ENCODE data around the gene BAIAP3. TPM values are rescaled to one million over a fixed set of nuclear protein-coding genes. Genes with fewer than 3 reads are reported as not detected.

BAIAP3 gene
- polyA plus RNA-seq, 6 donors from 2014 or later: 0.20 to 1.3 (median 0.67) TPM; not detected in 1

GRCh38 chr16:1381612-1382406 lies 48.4 kb downstream of the BAIAP3 start:
- H3K27ac Mint-ChIP-seq: no peak overlapping the region
- H3K4me3 Mint-ChIP-seq: no peak overlapping the region
- DNase-seq: no peak
- H3K36me3 Mint-ChIP-seq: peaks cover 0 to 7% of the 10 kb centered on the region in 2 donors
- peaks cover 17 to 31% (median 19%) of the 10 kb centered on the region in 3 donors for H3K4me1 Mint-ChIP-seq
- H3K9me3 Mint-ChIP-seq: no peaks in the 10 kb centered on the region
- H3K27me3 Mint-ChIP-seq: no peaks in the 10 kb centered on the region
- ATAC-seq (ENCODE audit: low read depth in 2 of 2): no peak

- ATAC-seq (ENCODE audit: low read depth in 2 of 2) (no peak), DNase-seq (no peak)
- Mint-ChIP-seq H3K36me3 (peaks cover 0 to 7% of the 10 kb centered on the region in 2 donors), H3K27ac (no peak overlapping the region), H3K4me1 (peaks cover 10 to 25% (median 12%) of the 10 kb centered on the region in 3 donors), H3K4me3 (no peak overlapping the region), H3K27me3 (no peaks in the 10 kb centered on the region), H3K9me3 (no peaks in the 10 kb centered on the region)
Observed at GRCh38 chr16:1383556-1383955, 50.1 kb downstream of the BAIAP3 start.

GRCh38 chr16:1385232-1385631 lies 51.8 kb downstream of the BAIAP3 start:
- H3K36me3 Mint-ChIP-seq: peaks cover 0 to 7% of the 10 kb centered on the region in 2 donors
- ATAC-seq (ENCODE audit: low read depth in 2 of 2): no peak
- no peaks in the 10 kb centered on the region for H3K27me3 Mint-ChIP-seq
- no peak overlapping the region for H3K4me3 Mint-ChIP-seq
- H3K9me3 Mint-ChIP-seq: no peaks in the 10 kb centered on the region
- H3K4me1 Mint-ChIP-seq: peaks cover under 1 to 15% (median 5%) of the 10 kb centered on the region in 3 donors
- DNase-seq: no peak
- H3K27ac Mint-ChIP-seq: no peak overlapping the region

- peaks cover 0 to 7% of the 10 kb centered on the region in 2 donors for H3K36me3 Mint-ChIP-seq
- H3K27ac Mint-ChIP-seq: no peak overlapping the region
- no peak for DNase-seq
- H3K9me3 Mint-ChIP-seq: no peaks in the 10 kb centered on the region
- no peaks in the 10 kb centered on the region for H3K27me3 Mint-ChIP-seq
- H3K4me3 Mint-ChIP-seq: no peak overlapping the region
- H3K4me1 Mint-ChIP-seq: peaks cover 0 to 13% (median 3%) of the 10 kb centered on the region in 3 donors
- no peak for ATAC-seq (ENCODE audit: low read depth in 2 of 2)
Observed at GRCh38 chr16:1387331-1387730, 53.9 kb downstream of the BAIAP3 start.

- Mint-ChIP-seq H3K36me3 (peaks cover 0 to 5% of the 10 kb centered on the region in 2 donors), H3K4me1 (peaks cover 0 to 11% (median 3%) of the 10 kb centered on the region in 3 donors), H3K27ac (no peak overlapping the region), H3K4me3 (no peak overlapping the region), H3K27me3 (no peaks in the 10 kb centered on the region), H3K9me3 (no peaks in the 10 kb centered on the region)
- ATAC-seq (ENCODE audit: low read depth in 2 of 2) (no peak), DNase-seq (no peak)
Observed at GRCh38 chr16:1389762-1390161, 56.3 kb downstream of the BAIAP3 start.

GRCh38 chr16:1390239-1390779 lies 56.9 kb downstream of the BAIAP3 start:
- peak overlapping the region in 1 of 6 donors; percentile 88 for H3K27ac Mint-ChIP-seq
- no peak for ATAC-seq (ENCODE audit: low read depth in 2 of 2)

GRCh38 chr16:1392826-1393225 lies 59.4 kb downstream of the BAIAP3 start:
- DNase-seq (no peak), ATAC-seq (ENCODE audit: low read depth in 2 of 2) (no peak)
- Mint-ChIP-seq H3K27me3 (no peaks in the 10 kb centered on the region), H3K4me1 (no peaks in the 10 kb centered on the region), H3K4me3 (peak overlapping the region in 1 of 8 donors; percentile 38), H3K27ac (peak overlapping the region in 1 of 6 donors; percentile 24), H3K9me3 (no peaks in the 10 kb centered on the region), H3K36me3 (no peaks in the 10 kb centered on the region)

More at GRCh38 chr16:1390239-1390779, 56.9 kb downstream of the BAIAP3 start:
- peaks cover 0 to 8% (median 3%) of the 10 kb centered on the region in 3 donors for H3K4me1 Mint-ChIP-seq
- H3K4me3 Mint-ChIP-seq: no peak overlapping the region
- no peaks in the 10 kb centered on the region for H3K9me3 Mint-ChIP-seq
- DNase-seq: no peak
- H3K36me3 Mint-ChIP-seq: no peaks in the 10 kb centered on the region
- H3K27me3 Mint-ChIP-seq: no peaks in the 10 kb centered on the region

GRCh38 chr16:1393613-1394176 lies 60.2 kb downstream of the BAIAP3 start:
- Mint-ChIP-seq H3K27ac (no peak overlapping the region), H3K4me1 (peaks cover 0 to 4% (median 0%) of the 10 kb centered on the region in 3 donors), H3K9me3 (no peaks in the 10 kb centered on the region), H3K36me3 (no peaks in the 10 kb centered on the region), H3K4me3 (no peak overlapping the region), H3K27me3 (no peaks in the 10 kb centered on the region)
- DNase-seq: no peak
- ATAC-seq (ENCODE audit: low read depth in 2 of 2): no peak

GRCh38 chr16:1394367-1394951 lies 61.0 kb downstream of the BAIAP3 start:
- DNase-seq: no peak
- H3K27me3 Mint-ChIP-seq: no peaks in the 10 kb centered on the region
- no peak overlapping the region for H3K4me3 Mint-ChIP-seq
- no peaks in the 10 kb centered on the region for H3K9me3 Mint-ChIP-seq
- H3K4me1 Mint-ChIP-seq: peaks cover 0 to 4% (median 0%) of the 10 kb centered on the region in 3 donors
- no peaks in the 10 kb centered on the region for H3K36me3 Mint-ChIP-seq
- peak overlapping the region in 1 of 6 donors; percentile 70 for H3K27ac Mint-ChIP-seq
- no peak for ATAC-seq (ENCODE audit: low read depth in 2 of 2)

- H3K4me3 Mint-ChIP-seq: no peak overlapping the region
- H3K27ac Mint-ChIP-seq: peak overlapping the region in 1 of 6 donors; percentile 59
- peaks cover 0 to 4% (median 0%) of the 10 kb centered on the region in 3 donors for H3K4me1 Mint-ChIP-seq
- H3K27me3 Mint-ChIP-seq: no peaks in the 10 kb centered on the region
- H3K9me3 Mint-ChIP-seq: no peaks in the 10 kb centered on the region
- H3K36me3 Mint-ChIP-seq: no peaks in the 10 kb centered on the region
- DNase-seq (no peak), ATAC-seq (ENCODE audit: low read depth in 2 of 2) (no peak)
Observed at GRCh38 chr16:1395444-1396031, 62.1 kb downstream of the BAIAP3 start.

GRCh38 chr16:1397779-1398178 lies 64.3 kb downstream of the BAIAP3 start:
- Mint-ChIP-seq H3K27ac (no peak overlapping the region), H3K4me1 (peaks cover 0 to 4% (median 0%) of the 10 kb centered on the region in 3 donors), H3K4me3 (no peak overlapping the region), H3K9me3 (no peaks in the 10 kb centered on the region), H3K36me3 (no peaks in the 10 kb centered on the region), H3K27me3 (no peaks in the 10 kb centered on the region)
- no peak for ATAC-seq (ENCODE audit: low read depth in 2 of 2)
- DNase-seq: no peak

GRCh38 chr16:1398351-1398750 lies 64.9 kb downstream of the BAIAP3 start:
- DNase-seq: no peak
- H3K27ac Mint-ChIP-seq: no peak overlapping the region
- peaks cover 0 to 7% (median 2%) of the 10 kb centered on the region in 3 donors for H3K4me1 Mint-ChIP-seq
- no peaks in the 10 kb centered on the region for H3K27me3 Mint-ChIP-seq
- peak overlapping the region in 1 of 8 donors; percentile 9 for H3K4me3 Mint-ChIP-seq
- no peak for ATAC-seq (ENCODE audit: low read depth in 2 of 2)
- H3K36me3 Mint-ChIP-seq: no peaks in the 10 kb centered on the region
- H3K9me3 Mint-ChIP-seq: no peaks in the 10 kb centered on the region

Data from naive B cell (primary cell).